GM23338 (cell line): ENCODE data around the gene NAALADL2.

Source experiments
- CREB1 ChIP-seq: fragments of 250-450 bp; sonication (Bioruptor Pico); IDR thresholded peaks from 2 replicates; pipeline ENCODE4 v1.5.0; 2020; ENCODE audit warnings: low read depth, mild to moderate bottlenecking, moderate library complexity
- CTCF ChIP-seq, 2 experiments: fragments of 200-600 bp in 1 of 2; sonication (generic) in 1 of 2; conservative IDR thresholded peaks; 2 replicates each; pipeline versions ENCODE4 v1.5.1 to v1.6.1; 2016 to 2017; ENCODE audit warnings: antibody characterized with exemption in 2 of 2, low read depth in 2 of 2, mild to moderate bottlenecking in 2 of 2, moderate library complexity in 1 of 2

- TF ChIP-seq CTCF (conservative IDR thresholded peaks at IDR 0.05; ENCODE audit: low read depth in 2 of 2) (no peak), CREB1 (CRISPR knock-in tag) (no peak)
These were observed 878.8 kb downstream of the NAALADL2 start for GRCh38 chr3:175737646-175738572.
